RPMI7951 (cell line): ENCODE data around the gene SORD. TPM values are rescaled to one million over a fixed set of nuclear protein-coding genes. Genes with fewer than 3 reads are reported as not detected.
"Not testable (repeated sequence)": the region's sequence is repeated elsewhere in the genome, so short reads cannot be mapped to it uniquely, and the experiment has no call there.

Source experiments
- DNase-seq: peaks from one replicate; pipeline ENCODE4 v3.0.0-alpha.2; 2012; ENCODE audit warnings: low read depth
- total RNA-seq: library from RNA; depleted of rRNA; stranded (reverse); fragments of >200 nt; shearing (Covaris generic); gene quantifications from 2 replicates; pipeline ENCODE4 v1.2.3, GENCODE V29; 2014

Gene SORD
- total RNA-seq, 1 experiment from 2014 or later: 29.4 TPM

GRCh38 chr15:45024649-45025048 is 1.7 kb downstream of the SORD start:
- not testable (repeated sequence) for DNase-seq

GRCh38 chr15:45025627-45026026 is 2.6 kb downstream of the SORD start:
- DNase-seq: not testable (repeated sequence)

- peak; percentile 13 for DNase-seq
Measured at GRCh38 chr15:45026651-45027190, 3.7 kb downstream of the SORD start.

GRCh38 chr15:45027220-45027619 is 4.2 kb downstream of the SORD start:
- peak; percentile 56 for DNase-seq

GRCh38 chr15:45030743-45031142 is 7.7 kb downstream of the SORD start:
- no peak for DNase-seq

- not testable (repeated sequence) for DNase-seq
Measured at GRCh38 chr15:45031522-45032028, 8.6 kb downstream of the SORD start.

- not testable (repeated sequence) for DNase-seq
Measured at GRCh38 chr15:45032501-45032900, 9.5 kb downstream of the SORD start.

GRCh38 chr15:45034087-45034486 is 11.1 kb downstream of the SORD start:
- DNase-seq: not testable (repeated sequence)

GRCh38 chr15:45034600-45035375 is 11.8 kb downstream of the SORD start:
- DNase-seq: not testable (repeated sequence)

GRCh38 chr15:45036812-45037781 is 14.1 kb downstream of the SORD start:
- peak; percentile 41 for DNase-seq

GRCh38 chr15:45037936-45038335 is 14.9 kb downstream of the SORD start:
- DNase-seq: no peak

GRCh38 chr15:45040396-45040795 is 17.4 kb downstream of the SORD start:
- DNase-seq: not testable (repeated sequence)

- DNase-seq: not testable (repeated sequence)
Measured at GRCh38 chr15:45041538-45041937, 18.5 kb downstream of the SORD start.

- DNase-seq: not testable (repeated sequence)
Measured at GRCh38 chr15:45042859-45043258, 19.9 kb downstream of the SORD start.

GRCh38 chr15:45044270-45044669 is 21.3 kb downstream of the SORD start:
- DNase-seq: not testable (repeated sequence)

GRCh38 chr15:45048449-45048793 is 25.4 kb downstream of the SORD start:
- DNase-seq: not testable (repeated sequence)

- DNase-seq: no peak
Measured at GRCh38 chr15:45048794-45049631, 26.0 kb downstream of the SORD start.

- DNase-seq: no peak
Measured at GRCh38 chr15:45050587-45050986, 27.6 kb downstream of the SORD start.

GRCh38 chr15:45052676-45053075 is 29.7 kb downstream of the SORD start:
- DNase-seq: not testable (repeated sequence)

GRCh38 chr15:45058690-45059675 is 36.0 kb downstream of the SORD start:
- DNase-seq: not testable (repeated sequence)
